HG03354 (cell line): ENCODE data around the gene ATRN.
"Not testable (repeated sequence)": the region's sequence is repeated elsewhere in the genome, so short reads cannot be mapped to it uniquely, and the experiment has no call there.

Experiments used
- ATAC-seq: cut with Tn5 transposase; IDR thresholded peaks from one replicate; pipeline ENCODE4 v1.9.1; 2021; ENCODE audit warnings: mild to moderate bottlenecking; ENCODE audit not compliant: unreplicated experiment, poor library complexity, severe bottlenecking

ATRN gene

DNA sequence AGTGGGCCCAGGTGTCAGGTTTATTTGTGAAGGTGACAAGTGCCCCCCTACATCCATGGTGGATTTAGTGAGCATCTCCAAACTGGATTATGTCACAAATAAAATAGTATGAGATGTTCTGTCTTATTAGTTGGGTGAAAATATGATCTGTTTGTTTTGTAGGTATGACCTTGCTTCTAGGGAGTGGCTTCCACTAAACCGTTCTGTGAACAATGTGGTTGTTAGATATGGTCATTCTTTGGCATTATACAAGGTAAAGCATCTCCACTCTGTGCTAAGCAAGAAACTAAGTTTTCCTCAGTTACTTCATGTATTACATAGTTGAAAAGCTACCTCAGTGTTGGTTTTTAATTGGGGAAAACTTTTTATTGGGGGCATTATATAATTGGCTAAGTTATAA, 88.4 kb downstream of the ATRN start:
- ATAC-seq, result no peak

DNA sequence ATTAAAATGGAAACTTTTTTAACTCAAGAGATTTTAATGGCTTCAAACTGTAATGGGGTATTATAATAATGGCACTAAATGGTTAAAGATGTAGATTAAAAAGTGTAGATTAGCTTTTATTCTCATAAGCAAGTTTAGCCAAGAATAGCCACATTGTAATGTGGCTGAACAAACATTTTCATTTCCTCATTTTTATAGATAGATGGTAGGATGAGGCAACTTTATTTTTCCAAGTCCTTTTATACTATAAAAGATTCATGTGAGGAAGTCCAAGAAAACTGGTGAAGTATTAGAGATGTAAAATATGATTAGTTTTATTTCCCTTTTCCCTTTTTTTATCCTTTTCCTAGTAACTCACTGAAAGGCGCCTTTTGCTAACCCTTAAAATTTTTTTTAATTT, 88.8 kb downstream of the ATRN start:
- ATAC-seq, result no peak

DNA sequence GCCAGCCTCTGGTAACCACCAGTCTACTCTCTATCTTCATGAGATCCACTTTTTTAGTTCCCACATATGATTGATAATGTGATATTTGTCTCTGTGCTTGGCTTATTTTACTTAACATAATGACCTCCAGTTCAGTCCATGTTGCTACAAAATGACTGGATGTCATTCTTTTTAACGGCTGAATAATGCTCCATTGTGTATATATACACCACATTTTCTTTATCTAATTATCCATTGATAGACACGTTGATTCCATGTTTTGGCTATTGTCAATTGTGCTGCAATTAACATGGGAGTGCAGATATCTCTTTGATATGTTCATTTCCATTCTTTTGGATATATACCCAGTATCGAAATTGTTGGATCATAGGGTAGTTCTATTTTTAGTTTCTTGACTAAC, 89.3 kb downstream of the ATRN start:
- ATAC-seq, result no peak

DNA sequence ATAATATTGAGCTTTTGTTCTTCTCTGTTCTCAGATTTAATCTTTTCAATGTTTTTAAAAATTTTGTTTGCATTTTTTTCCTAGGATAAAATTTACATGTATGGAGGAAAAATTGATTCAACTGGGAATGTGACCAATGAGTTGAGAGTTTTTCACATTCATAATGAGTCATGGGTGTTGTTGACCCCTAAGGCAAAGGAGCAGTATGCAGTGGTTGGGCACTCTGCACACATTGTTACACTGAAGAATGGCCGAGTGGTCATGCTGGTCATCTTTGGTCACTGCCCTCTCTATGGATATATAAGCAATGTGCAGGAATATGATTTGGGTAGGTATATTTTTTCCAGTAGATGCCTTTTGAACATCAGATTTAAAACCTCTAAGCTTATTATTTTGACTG, 89.8 kb downstream of the ATRN start:
- no peak for ATAC-seq

DNA sequence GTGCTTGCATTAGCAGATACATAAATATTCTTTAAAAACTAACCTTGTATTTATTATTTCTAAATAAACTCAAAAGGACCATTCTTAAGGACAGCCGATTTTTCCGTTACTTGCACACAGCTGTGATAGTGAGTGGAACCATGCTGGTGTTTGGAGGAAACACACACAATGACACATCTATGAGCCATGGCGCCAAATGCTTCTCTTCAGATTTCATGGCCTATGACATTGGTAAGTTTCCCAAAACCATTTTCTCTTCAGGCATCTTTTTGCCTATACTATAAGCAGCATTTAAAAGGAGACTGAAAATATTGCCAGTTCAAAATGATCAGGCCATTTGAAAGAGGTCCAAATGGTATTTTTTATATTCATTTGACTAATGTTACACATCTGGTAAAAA, 92.3 kb downstream of the ATRN start:
- ATAC-seq, result no peak

DNA sequence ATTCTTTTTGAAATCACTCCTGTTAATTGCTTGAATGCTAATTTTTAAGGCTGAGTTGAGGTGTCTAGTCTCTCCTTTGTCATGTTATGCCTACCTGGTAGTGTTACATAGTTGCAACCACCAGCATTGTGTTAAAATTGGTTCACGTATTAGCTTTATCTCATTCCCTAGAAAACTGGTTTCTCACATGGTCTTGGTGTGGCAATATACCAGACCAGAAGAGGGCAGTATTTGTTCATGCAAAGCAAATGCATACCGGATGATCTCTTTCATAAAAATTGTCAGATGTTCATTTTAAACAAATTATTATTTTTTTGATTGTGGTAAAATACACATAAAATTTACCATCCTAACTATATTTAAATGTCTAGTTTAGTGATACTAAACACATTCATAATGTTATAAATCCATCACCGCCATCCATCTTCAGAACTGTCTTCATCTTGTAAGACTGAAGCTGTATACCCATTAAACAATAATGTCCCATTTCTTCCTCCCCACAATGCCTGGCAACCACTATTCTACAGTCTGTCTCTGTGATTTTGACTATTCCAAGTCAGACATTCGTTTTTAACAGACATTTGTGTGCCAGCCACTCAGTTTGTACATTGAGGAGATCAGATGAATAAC, 92.8 kb downstream of the ATRN start:
- no peak for ATAC-seq

DNA sequence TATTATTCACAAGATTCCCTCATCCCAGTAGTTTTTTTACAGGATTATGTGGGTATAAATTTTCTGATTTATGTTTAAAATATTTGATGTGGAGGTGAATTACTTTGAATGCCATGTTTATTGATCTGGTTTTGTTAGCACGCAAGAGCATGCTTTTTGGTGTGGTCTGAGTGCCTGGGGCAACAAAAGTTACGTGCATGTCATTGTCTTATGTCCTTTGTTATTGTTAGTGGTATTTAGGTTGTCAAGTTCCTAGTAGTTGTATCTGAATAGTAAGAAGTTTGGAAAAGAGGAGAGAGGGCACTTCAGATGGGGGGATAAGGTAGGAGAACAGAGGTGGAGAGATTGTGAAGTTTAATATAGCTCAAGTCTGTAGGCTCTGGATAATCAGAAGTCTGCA, 95.0 kb downstream of the ATRN start:
- ATAC-seq, result no peak

DNA sequence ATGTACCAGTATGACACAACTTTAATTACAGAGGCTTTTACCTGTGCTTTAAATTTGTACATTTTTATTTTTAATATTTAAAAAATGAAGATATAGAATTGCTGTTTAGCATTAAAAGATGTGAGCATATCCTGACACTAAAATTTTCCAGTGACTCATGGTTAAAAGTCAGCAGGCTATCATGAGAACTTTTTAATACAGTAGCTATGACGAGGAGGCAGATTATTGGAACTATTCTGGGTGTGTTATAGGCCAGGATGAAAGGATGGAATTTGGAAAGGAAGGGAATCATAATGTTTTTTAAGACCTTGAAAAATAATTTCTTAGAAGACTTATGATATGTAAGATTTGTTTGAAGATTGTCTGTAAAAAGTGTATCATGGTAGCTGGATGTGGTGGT, 101.3 kb downstream of the ATRN start:
- no peak for ATAC-seq

DNA sequence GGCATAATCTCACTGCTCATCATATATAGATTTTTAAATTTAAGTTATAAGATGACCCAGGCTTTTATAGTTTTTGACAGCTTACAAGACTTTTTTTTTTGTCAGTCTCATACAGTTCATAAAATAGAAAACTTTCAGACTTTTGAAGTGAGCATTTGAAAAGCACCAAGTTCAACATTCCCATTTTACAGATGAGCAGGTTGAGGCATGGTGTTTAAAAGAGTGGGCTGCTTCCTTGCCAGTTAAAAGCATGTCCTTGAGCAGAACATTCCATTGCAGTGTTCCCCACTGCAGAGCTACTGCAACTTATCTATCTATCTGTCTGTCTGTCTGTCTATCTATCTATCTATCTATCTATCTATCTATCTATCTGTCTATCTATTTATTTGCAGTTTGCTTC, 105.5 kb downstream of the ATRN start:
- no peak for ATAC-seq

DNA sequence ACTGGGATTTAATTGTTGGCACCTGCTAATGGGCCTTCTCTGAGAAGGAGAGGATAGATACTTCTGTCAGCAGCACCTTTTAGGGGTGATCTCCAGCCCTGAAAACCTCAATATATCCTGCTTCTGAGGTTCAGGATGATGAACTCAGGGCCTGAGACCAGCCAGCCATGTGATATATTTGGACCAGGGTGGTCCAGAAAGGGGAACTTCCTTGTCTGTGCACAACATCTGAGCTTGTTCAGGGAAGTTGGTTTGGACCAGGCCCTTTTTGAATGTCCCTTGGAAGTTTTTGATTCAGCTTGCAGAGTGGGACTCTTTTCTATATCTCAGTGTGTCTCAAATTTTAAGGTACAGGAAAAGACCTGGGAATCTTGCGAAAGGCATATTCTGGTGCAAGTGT, 106.5 kb downstream of the ATRN start:
- no peak for ATAC-seq

DNA sequence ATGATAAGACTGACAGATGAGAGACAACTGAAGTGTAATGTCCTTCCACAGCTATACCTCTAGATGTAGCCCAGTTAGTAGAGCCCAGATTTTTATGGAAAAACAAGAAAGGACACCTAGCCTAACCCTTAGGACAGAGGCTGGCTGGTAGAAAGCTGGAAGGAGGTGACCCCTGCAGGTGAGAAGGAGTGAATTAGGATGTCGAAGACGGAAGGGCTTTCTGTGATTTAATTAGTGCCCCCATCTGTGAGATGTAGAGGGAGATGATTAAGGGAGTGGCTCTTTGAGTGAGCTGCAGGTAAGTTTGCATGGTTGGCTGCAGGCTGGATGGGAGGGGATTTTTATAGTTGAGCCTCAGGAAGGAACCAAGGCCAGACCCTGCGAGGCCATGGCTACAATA, 109.6 kb downstream of the ATRN start:
- ATAC-seq, result no peak

DNA sequence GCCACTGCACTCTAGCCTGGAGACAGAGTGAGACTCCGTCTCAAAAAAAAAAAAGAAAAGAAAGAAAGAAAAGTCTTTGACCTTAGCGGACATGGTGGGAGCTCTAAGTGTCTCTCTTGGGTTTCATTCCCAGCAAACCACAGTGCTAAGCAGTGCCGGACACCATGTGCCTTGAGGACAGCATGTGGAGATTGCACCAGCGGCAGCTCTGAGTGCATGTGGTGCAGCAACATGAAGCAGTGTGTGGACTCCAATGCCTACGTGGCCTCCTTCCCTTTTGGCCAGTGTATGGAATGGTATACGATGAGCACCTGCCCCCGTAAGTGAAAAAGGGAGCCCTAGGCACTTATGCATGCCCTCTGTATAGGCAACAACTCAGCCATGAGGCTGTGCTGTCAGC, 112.9 kb downstream of the ATRN start:
- ATAC-seq, result no peak

DNA sequence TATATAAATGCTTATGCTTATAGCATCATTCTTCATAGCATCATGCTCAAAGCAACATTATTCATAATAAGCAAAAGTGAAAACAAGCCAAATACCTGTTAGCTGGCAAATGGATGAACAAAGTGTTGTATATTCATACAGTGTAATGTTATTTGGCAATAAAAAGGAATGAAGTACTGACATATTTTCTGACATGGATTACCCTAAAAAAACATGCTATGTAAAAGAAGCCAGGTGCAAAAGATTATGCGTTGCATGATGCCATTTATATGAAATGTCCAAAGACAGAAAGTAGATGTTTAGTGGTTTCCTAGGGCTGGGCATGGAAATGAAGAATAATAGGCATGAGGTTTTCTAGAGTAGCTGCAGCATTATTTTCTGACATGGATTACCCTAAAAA, 115.3 kb downstream of the ATRN start:
- ATAC-seq, result no peak

DNA sequence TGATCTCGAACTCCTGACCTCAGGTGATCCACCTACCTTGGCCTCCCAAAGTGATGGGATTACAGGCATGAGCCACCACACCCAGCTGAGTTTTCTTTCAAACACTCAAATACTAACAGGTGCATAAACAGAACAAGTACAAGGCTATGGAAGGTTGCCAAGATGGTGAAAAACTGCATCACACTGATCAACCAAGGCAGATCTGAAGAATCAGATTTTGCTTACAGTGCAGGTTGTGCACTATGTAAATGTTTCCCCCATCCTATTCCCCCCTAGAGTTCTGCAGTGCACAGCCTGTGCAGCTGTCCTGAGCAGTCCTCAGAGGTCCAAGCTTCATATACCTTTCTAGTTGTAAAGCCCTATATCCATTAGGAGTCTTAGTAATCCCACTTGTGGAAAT, 119.3 kb downstream of the ATRN start:
- no peak for ATAC-seq

DNA sequence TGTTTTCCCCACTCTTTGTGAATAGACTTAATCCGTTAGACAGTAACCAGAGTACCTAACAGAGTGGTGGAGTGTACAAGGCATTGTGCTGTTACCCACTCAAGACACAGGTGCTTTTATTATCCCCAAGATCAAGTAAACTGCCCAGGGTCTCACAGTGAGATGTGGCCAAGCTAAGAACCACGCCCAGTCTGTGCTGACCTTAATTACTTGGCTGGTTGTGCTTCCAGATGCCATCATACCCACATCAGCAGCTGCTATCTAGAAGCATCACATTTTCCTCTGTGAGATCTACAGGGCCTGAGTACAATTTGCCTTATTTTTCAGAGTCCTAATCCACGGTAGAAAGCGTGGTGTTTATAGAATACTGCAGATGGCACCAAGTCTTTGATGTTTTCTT, 122.1 kb downstream of the ATRN start:
- ATAC-seq, result no peak

DNA sequence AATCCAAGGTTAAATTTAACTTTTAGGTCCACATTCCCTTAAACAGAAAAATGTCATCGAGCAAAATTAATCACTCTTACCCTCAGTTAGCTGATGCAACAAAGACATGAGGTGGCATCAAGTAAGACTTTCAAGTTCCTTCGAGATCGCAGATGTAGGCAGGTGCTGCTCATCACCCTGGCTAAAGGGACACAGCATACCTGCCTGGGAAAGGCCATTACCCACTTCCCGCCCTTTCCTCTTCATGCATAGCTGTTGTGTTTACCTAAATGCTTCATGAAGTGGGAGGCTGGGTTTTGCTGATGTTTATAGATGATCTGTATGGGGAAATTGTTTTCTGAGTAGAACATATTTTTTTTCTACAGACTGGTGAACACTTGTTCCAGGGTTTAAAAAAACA, 124.7 kb downstream of the ATRN start:
- no peak for ATAC-seq

DNA sequence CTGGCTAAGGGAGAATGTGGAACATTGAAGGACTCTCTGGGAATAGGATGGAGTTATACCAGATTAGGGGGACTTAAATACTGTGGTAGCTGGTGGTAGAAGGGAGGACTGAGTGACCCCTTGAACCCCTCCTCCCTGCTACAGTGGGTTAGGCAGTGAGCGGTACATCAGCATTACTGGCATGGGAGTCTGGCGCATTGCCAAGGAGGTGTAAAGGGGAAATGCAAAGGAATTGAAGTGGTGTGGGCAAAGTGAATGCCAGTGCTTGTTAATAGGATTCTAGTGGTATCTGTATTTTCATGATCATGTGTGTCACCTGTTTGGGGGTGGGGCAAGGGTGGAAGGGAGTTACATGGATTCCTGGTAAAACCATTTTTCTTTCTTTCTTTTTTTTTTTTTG, 132.3 kb downstream of the ATRN start:
- ATAC-seq, result no peak

DNA sequence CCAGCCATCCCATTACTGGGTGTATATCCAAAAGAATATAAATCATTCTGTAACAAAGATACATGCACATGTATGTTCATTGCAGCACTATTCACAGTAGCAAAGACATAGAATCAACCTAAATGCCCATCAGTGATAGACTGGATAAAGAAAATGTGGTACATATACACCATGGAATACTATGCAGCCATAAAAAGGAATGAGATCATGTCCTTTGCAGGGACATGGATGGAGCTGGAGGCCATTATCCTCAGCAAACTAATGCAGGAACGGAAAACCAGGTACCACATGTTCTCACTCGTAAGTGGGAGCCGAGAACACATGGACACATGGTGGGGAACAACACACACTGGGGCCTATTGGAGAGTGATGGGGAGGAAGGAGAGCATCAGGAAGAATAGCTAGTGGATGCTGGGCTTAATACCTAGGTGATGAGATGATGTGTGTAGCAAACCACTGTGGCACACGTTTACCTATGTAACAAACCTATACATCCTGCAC, 134.6 kb downstream of the ATRN start:
- ATAC-seq, result not testable (repeated sequence)

DNA sequence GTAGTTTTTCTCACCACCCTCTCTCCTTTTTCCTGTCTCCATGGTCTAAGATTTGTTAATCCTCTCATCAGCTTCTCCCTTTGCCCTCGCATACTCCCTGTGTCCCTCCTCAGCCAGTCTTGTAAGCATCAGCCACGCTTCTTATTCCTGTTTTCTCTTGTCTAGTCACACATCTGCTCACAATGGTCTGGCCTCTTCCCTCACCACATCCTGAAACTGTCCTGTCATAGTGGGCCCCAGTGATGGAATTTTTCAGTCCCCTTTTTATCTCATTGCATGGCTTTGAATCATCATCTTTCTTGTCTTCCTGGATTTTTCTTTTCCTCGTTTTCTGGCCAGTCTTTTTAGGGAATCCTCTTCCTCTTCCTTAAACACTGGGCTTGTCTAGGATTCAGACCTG, 135.2 kb downstream of the ATRN start:
- ATAC-seq, result no peak

DNA sequence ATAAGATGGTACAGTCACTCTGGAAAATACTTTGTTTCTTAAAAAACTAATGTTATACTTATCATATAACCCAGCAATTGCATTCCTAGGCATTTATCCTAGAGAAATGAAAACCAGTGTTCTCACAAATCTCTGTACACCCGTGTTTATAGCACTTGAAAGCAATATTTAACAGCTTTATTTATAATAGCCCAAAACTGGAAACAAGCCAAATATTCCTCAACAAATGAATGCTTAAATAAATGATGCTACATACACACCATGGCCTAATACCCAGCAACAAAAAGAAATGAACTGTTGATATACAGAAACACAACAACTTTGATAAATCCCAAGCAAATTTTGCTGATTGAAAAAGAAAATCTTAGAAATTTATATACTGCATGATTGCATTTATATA, 141.1 kb downstream of the ATRN start:
- ATAC-seq, result no peak

DNA sequence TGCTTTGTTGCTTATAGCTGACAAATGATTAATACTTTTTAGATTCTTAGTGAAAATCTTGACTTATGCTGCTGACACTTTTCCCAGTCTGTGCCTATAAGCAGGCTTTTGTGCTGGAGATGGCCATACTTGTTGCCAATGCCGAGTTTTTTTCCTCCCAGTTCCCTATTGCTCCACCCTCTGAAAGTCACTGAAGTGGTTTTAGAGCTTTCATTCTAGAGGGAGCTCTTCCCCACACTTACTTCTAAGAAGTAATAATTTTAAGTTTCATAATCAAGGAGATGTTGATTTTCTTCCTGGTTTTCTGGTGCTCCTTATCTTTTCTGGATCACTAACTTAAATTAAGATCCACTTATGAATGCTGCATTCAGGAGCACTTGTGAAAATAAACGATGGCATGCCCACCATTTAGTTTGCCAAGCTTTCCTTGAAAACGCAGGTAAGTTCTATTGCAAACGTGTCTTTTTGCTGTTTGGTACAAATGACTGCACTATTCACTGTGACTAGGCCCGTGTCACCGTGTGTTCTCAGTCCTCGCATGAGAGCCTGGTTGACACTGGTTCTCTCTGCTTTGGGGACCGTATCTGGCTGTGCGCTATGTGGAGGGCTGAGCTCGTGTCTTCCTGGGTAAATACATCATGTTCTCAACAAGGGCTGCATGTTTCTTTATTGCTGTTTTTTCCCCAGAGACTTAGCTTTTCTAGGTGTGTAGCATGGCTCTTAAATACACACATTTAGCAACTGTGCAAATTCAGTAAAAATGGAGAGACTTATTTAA, 142.2 kb downstream of the ATRN start:
- no peak for ATAC-seq
